ENCODE results near the gene STRBP.
A peak's percentile ranks its signal among the peaks of the same experiment; 100 is the strongest.

Gene STRBP

GRCh38 chr9:123268465-123269259 lies at the start of gene STRBP:
Gene STRBP (minus strand): TSS chr9:123268586. CDS start chr9:123184134, 84,452 bp downstream.
- peak; percentile 99 for DNase-seq (ENCODE audit: low spot score)
- peak; percentile 35 for TF ChIP-seq CTCF (conservative IDR thresholded peaks at IDR 0.05; ENCODE audit: low read depth)
- CTCF ChIA-PET = interaction anchor here (0.6 to 1.5 kb wide), 3 partner anchors 34 to 82 kb away, joined by 3 to 5 read pairs (median 3); no protein-coding TSS in a partner anchor
- H3K27ac ChIP-seq = peak within 1 kb of the TSS; percentile 49
- POLR2A ChIA-PET (ENCODE audit: low non-redundant PET) = interaction anchor here (0.6 kb wide), 1 partner anchor 17 kb away, joined by 3 read pairs; no protein-coding TSS in a partner anchor

GRCh38 chr9:123316053-123316718 lies 47.8 kb upstream of the STRBP start:
- POLR2A ChIA-PET (ENCODE audit: low non-redundant PET) = no interaction called here
- DNase-seq (ENCODE audit: low spot score) = no peak
- H3K27ac ChIP-seq = no peak overlapping the region
- TF ChIP-seq CTCF (conservative IDR thresholded peaks at IDR 0.05; ENCODE audit: low read depth) = no peak
- CTCF ChIA-PET = interaction anchor here (0.6 kb wide), 1 partner anchor 11 kb away, joined by 3 read pairs; no protein-coding TSS in a partner anchor

- H3K27ac ChIP-seq = no peak overlapping the region
- TF ChIP-seq CTCF (conservative IDR thresholded peaks at IDR 0.05; ENCODE audit: low read depth) = no peak
- POLR2A ChIA-PET (ENCODE audit: low non-redundant PET) = no interaction called here
- DNase-seq (ENCODE audit: low spot score) = no peak
- CTCF ChIA-PET = no interaction called here
Measured at GRCh38 chr9:123315635-123316034, 47.2 kb upstream of the STRBP start.

- H3K27ac ChIP-seq = no peak overlapping the region
- TF ChIP-seq CTCF (conservative IDR thresholded peaks at IDR 0.05; ENCODE audit: low read depth) = no peak
- CTCF ChIA-PET = interaction anchor here (0.6 to 0.8 kb wide), 3 partner anchors 18 to 1261 kb away, joined by 3 read pairs; no protein-coding TSS in a partner anchor
- DNase-seq (ENCODE audit: low spot score) = no peak
- POLR2A ChIA-PET (ENCODE audit: low non-redundant PET) = no interaction called here
Measured at GRCh38 chr9:123314617-123315016, 46.2 kb upstream of the STRBP start.

- DNase-seq (ENCODE audit: low spot score) = no peak
- ChIA-PET POLR2A (ENCODE audit: low non-redundant PET) (interaction anchor here (0.5 kb wide), 1 partner anchor 18 kb away, joined by 8 read pairs; no protein-coding TSS in a partner anchor), CTCF (no interaction called here)
- no peak overlapping the region for H3K27ac ChIP-seq
- no peak for TF ChIP-seq CTCF (conservative IDR thresholded peaks at IDR 0.05; ENCODE audit: low read depth)
Measured at GRCh38 chr9:123312306-123312877, 44.0 kb upstream of the STRBP start.

GRCh38 chr9:123311250-123311752 lies 42.9 kb upstream of the STRBP start:
- ChIA-PET POLR2A (ENCODE audit: low non-redundant PET) (no interaction called here), CTCF (interaction anchor here (0.6 kb wide), 1 partner anchor 709 kb away, joined by 4 read pairs; no protein-coding TSS in a partner anchor)
- no peak overlapping the region for H3K27ac ChIP-seq
- DNase-seq (ENCODE audit: low spot score) = no peak
- TF ChIP-seq CTCF (conservative IDR thresholded peaks at IDR 0.05; ENCODE audit: low read depth) = no peak

Measured in RWPE1 (cell line).